ENCODE measurements around the gene SLC6A8. TPM values are rescaled to one million over a fixed set of nuclear protein-coding genes. Genes with fewer than 3 reads are reported as not detected.
A peak's percentile ranks its signal among the peaks of the same experiment; 100 is the strongest.
"Not testable (repeated sequence)": the region's sequence is repeated elsewhere in the genome, so short reads cannot be mapped to it uniquely, and the experiment has no call there.

Gene SLC6A8
- total RNA-seq, 2 donors from 2014 or later, result 1.1 to 26.1 TPM

DNA sequence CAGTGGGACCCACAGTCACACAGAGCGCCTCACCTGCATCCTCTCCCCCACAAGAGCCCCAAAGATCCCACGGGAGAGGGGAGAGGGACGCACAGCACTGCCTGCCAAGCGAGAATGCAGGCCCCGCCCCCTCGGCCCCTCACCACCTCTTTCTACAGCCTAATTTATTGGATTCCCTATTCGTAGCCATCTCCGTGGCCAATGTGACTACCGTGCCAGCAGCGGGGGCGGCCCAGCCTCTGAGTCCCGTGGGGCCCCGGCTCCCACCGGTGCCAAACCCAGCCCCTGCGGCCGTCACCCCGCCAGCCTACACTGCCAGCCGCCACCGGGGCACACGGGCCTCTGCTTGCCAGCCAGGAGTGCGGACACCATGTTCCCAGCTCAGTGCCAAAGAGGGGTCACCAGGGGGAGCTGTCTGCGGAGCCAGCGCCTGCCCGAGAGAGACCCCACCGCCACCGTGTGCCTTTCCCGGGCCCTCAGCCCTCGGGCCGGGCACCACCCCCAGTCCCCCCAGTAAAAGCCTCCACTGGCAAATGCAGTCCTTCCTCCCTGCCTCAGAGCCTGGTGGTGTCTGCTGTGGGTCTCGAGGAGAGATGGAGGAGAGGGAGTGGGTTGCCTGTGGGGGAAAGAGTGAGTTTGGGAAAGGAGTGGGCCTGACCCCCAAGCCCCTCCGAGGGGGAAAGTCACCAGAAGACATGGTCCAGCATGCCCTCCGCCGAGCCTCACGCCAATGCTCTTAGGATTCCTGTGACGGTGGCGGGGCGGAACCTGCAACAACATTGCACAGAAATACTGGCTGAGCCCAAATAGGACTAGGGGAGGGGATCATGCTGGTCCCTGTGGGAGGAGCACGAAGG is 56.7 kb downstream of the SLC6A8 start:
- Mint-ChIP-seq H3K36me3 (ENCODE audit: low read depth) (no peaks in the 10 kb centered on the region), H3K9me3 (no peaks in the 10 kb centered on the region), H3K27ac (no peak overlapping the region), H3K4me1 (peaks cover 4% of the 10 kb centered on the region), H3K4me3 (peak overlapping the region; percentile 27), H3K27me3 (no peaks in the 10 kb centered on the region)
- ATAC-seq (replicated peaks), result no peak

DNA sequence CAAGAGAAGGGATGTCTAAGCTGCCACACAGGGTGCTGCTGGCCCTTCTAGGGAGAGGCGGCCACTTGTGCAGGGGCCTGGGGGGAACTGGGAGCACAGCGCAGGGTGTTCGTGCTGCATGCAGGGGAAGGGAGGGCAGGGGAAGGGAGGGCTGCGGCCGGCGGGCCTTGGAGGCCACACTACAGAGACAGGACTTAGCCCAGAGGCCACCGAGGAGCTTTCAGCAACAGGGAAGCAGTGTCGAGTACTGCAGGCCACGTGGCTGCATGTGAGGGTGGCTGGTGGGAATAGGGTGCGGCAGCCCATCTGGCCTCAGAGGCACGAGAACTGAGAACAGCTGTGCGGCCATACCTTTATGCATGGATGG is 57.3 kb downstream of the SLC6A8 start:
- not testable (repeated sequence) for H3K27ac Mint-ChIP-seq; H3K9me3 Mint-ChIP-seq; H3K36me3 Mint-ChIP-seq (ENCODE audit: low read depth); H3K4me1 Mint-ChIP-seq; ATAC-seq (replicated peaks); H3K27me3 Mint-ChIP-seq
- peak overlapping the region; percentile 27 for H3K4me3 Mint-ChIP-seq

Other genes with a start within 250 kb of the SLC6A8 start
- 1 to 10 TPM; 2.5 TPM for gene TREX2, start 241.9 kb upstream of the SLC6A8 start, total RNA-seq
- gene HAUS7, start 217.3 kb upstream of the SLC6A8 start, total RNA-seq, result 10 to 100 TPM; 21.2 to 67.4 TPM
- gene BGN, start 192.9 kb upstream of the SLC6A8 start, total RNA-seq, result not detected
- gene ATP2B3, start 170.3 kb upstream of the SLC6A8 start, total RNA-seq, result not detected
- gene CCNQ, start 88.8 kb upstream of the SLC6A8 start, total RNA-seq, result 10 to 100 TPM in 1 of 2 donors, 1 to 10 TPM in 1; 9.1 to 26.4 TPM
- gene DUSP9, start 40.7 kb upstream of the SLC6A8 start, total RNA-seq, result under 1 TPM in 1 of 2 donors, not detected in 1; 0.13 TPM
- 10 to 100 TPM in 1 of 2 donors, 1 to 10 TPM in 1; 1.6 to 16.7 TPM for gene PNCK, start 14.1 kb upstream of the SLC6A8 start, total RNA-seq
- gene BCAP31, start 36.5 kb downstream of the SLC6A8 start, total RNA-seq, result 100 to 1,000 TPM; 115 to 170 TPM
- 1 to 10 TPM; 6.7 to 9.4 TPM for gene ABCD1, start 36.9 kb downstream of the SLC6A8 start, total RNA-seq
- gene PLXNB3, start 76.3 kb downstream of the SLC6A8 start, total RNA-seq, result 1 to 10 TPM in 1 of 2 donors, under 1 TPM in 1; 0.45 to 7.9 TPM
- not detected for gene SRPK3, start 93.1 kb downstream of the SLC6A8 start, total RNA-seq
- 10 to 100 TPM; 62.0 to 82.2 TPM for gene IDH3G, start 106.4 kb downstream of the SLC6A8 start, total RNA-seq
- gene SSR4, start 106.7 kb downstream of the SLC6A8 start, total RNA-seq, result 100 to 1,000 TPM; 150 to 152 TPM
- 1 to 10 TPM; 1.3 to 8.0 TPM for gene PDZD4, start 142.6 kb downstream of the SLC6A8 start, total RNA-seq
- gene L1CAM, start 198.2 kb downstream of the SLC6A8 start, total RNA-seq, result 1 to 10 TPM; 2.3 to 2.4 TPM
- gene AVPR2, start 216.7 kb downstream of the SLC6A8 start, total RNA-seq, result under 1 TPM in 1 of 2 donors, not detected in 1; 0.32 TPM
- 100 to 1,000 TPM; 105 to 147 TPM for gene ARHGAP4, start 238.3 kb downstream of the SLC6A8 start, total RNA-seq
- 100 to 1,000 TPM in 1 of 2 donors, 10 to 100 TPM in 1; 74.7 to 146 TPM for gene NAA10, start 247.1 kb downstream of the SLC6A8 start, total RNA-seq